Measurements from ENCODE around the gene TOM1. TPM values are rescaled to one million over a fixed set of nuclear protein-coding genes. Genes with fewer than 3 reads are reported as not detected.

The TOM1 gene
- total RNA-seq, 1 experiment from 2014 or later = 22.3 TPM

GRCh38 chr22:35296051-35296450 is 3.6 kb upstream of the TOM1 start:
- no peaks in the 10 kb centered on the region for H3K27me3 Mint-ChIP-seq (ENCODE audit: low read depth)
- no peak overlapping the region for H3K4me2 ChIP-seq (ENCODE audit: insufficient read depth, insufficient read length, low read length)
- TF ChIP-seq CTCF (conservative IDR thresholded peaks at IDR 0.05) = no peak

More at GRCh38 chr22:35296051-35296450, 3.6 kb upstream of the TOM1 start:
- Histone ChIP-seq H3T11ph (ENCODE audit: low read length) (no peak overlapping the region), H4K91ac (ENCODE audit: insufficient read length, low read depth, low read length) (no peak overlapping the region), H3K56ac (ENCODE audit: insufficient read length, low read depth, low read length) (no peak overlapping the region), H3K18ac (ENCODE audit: insufficient read length, low read depth, low read length) (no peak overlapping the region), H2AFZ (ENCODE audit: low read length) (no peak overlapping the region), H2AK5ac (ENCODE audit: insufficient read length, low read length) (no peak overlapping the region), H3K79me2 (ENCODE audit: insufficient read depth, low read length) (no peaks in the 10 kb centered on the region), H4K20me1 (ENCODE audit: control insufficient read depth, insufficient read depth, insufficient read length) (no peaks in the 10 kb centered on the region), H3K23ac (ENCODE audit: insufficient read length, low read depth, low read length) (no peak overlapping the region), H3K9ac (ENCODE audit: extremely low read depth, insufficient read length, low read length) (no peak overlapping the region), H4K5ac (ENCODE audit: insufficient read length, low read depth, low read length) (no peak overlapping the region), H3K27me3 (ENCODE audit: insufficient read depth, low read length) (no peaks in the 10 kb centered on the region), H3K23me2 (ENCODE audit: insufficient read length, low read depth, low read length, poor library complexity, severe bottlenecking) (no peaks in the 10 kb centered on the region), H2BK20ac (ENCODE audit: low read depth, low read length, poor library complexity, severe bottlenecking) (no peak overlapping the region), H2BK120ac (ENCODE audit: low read depth, low read length, poor library complexity, severe bottlenecking) (no peak overlapping the region), H2BK12ac (ENCODE audit: insufficient read length, low read depth, low read length) (no peak overlapping the region), H3K27ac (ENCODE audit: insufficient read length, low read depth, low read length) (no peak overlapping the region), H3K14ac (ENCODE audit: insufficient read depth, low read length) (no peak overlapping the region), H3K9me3 (ENCODE audit: control insufficient read depth, low read depth, low read length) (no peaks in the 10 kb centered on the region), H3K4ac (ENCODE audit: low read depth, low read length) (no peak overlapping the region), H3K79me1 (ENCODE audit: insufficient read depth, low read depth, low read length, poor library complexity, severe bottlenecking) (no peaks in the 10 kb centered on the region), H2BK15ac (ENCODE audit: low read depth, low read length) (no peak overlapping the region), H4K8ac (replicated peaks; ENCODE audit: insufficient read length, low read depth, low read length) (no peak overlapping the region), H2BK5ac (ENCODE audit: insufficient read length, low read length) (no peak overlapping the region), H3K4me1 (ENCODE audit: insufficient read depth, low read length) (no peaks in the 10 kb centered on the region)
- peaks cover 5% of the 10 kb centered on the region in 2 experiments; a peak in 3 of 4 replicates for H3K4me1 Mint-ChIP-seq
- no peaks in the 10 kb centered on the region for H3K9me3 Mint-ChIP-seq
- H3K4me3 Mint-ChIP-seq = no peak overlapping the region
- H3K27ac Mint-ChIP-seq = no peak overlapping the region
- H3K36me3 Mint-ChIP-seq (ENCODE audit: insufficient read depth in 1 of 3, low read depth in 3 of 3) = peaks cover 16 to 52% (median 46%) of the 10 kb centered on the region in 3 experiments; a peak in 6 of 7 replicates
- DNase-seq = no peak
